Left ventricle myocardium inferior (tissue), 1 donor: ENCODE results near the gene PPFIBP1. TPM values are rescaled to one million over a fixed set of nuclear protein-coding genes. Genes with fewer than 3 reads are reported as not detected.
A peak's percentile ranks its signal among the peaks of the same experiment; 100 is the strongest.

Experiments
- DNase-seq: peaks from one replicate; pipeline ENCODE4 v3.0.0-alpha.2; 2020
- H3K27ac ChIP-seq: fragments of 200-600 bp; replicated peaks from 2 replicates; pipeline ENCODE4 v1.8.0; 2021
- H3K27me3 ChIP-seq: fragments of 200-600 bp; 2 replicates; pipeline ENCODE4 v1.8.0; 2021; ENCODE audit warnings: low read depth
- H3K36me3 ChIP-seq: fragments of 200-600 bp; 2 replicates; pipeline ENCODE4 v1.8.0; 2021
- H3K4me1 ChIP-seq: fragments of 200-600 bp; 2 replicates; pipeline ENCODE4 v1.8.0; 2021
- H3K4me3 ChIP-seq: fragments of 200-600 bp; 2 replicates; pipeline ENCODE4 v1.8.0; 2021; ENCODE audit warnings: mild to moderate bottlenecking, moderate library complexity
- H3K9me3 ChIP-seq: fragments of 200-600 bp; replicated peaks from 2 replicates; pipeline ENCODE4 v1.8.0; 2021
- intact Hi-C: fragments of 100-400 bp; cut with micrococcal nuclease; formaldehyde crosslinking; loops from one replicate; pipeline ENCODE4 v1.11.0; 2022
- total RNA-seq: library from RNA; stranded (reverse); fragmentation: NEBNext Ultra II Directional; extraction: Animal tissue kit (Norgen Biotek cat#: 25700); gene quantifications from one replicate; pipeline ENCODE4 v1.2.1, GENCODE V29; 2021
- TF ChIP-seq, protein P1 (sequence below): fragments of 200-600 bp; IDR thresholded peaks from 2 replicates; pipeline ENCODE4 v1.8.0; 2021; ENCODE audit warnings: antibody characterized with exemption, mild to moderate bottlenecking, borderline replicate concordance
- donor health status: DM: no; HTN: yes; CAD: no; lungs with severe emphysema.

The PPFIBP1 gene
- total RNA-seq, 1 donor from 2014 or later = 258 TPM

DNA sequence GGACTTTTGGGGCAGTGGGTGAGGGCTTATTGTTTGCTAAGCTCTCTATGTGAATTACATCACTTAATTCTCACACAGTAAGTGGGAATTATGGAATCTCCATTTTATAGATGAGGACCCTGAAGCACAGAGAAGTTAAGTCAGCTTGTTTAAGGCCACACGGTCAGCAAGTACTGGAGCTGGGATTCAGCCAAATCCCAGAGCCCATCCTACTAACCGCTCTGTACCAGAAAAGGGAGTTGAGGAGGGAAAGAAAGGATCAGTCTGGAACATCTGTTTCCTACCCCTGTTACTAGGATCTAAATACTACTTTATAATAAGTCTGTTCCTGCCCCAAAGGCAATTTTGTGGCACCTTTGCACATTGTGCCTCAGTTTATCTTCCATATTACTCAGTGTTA, 42.6 kb downstream of the PPFIBP1 start:
- Histone ChIP-seq H3K4me3 (no peak overlapping the region), H3K9me3 (no peaks in the 10 kb centered on the region), H3K27me3 (no peaks in the 10 kb centered on the region), H3K4me1 (peaks cover 82% of the 10 kb centered on the region), H3K36me3 (no peaks in the 10 kb centered on the region), H3K27ac (peak overlapping the region; percentile 16)
- DNase-seq = no peak
- intact Hi-C loops = no loop called here
- TF ChIP-seq, protein P1, sequence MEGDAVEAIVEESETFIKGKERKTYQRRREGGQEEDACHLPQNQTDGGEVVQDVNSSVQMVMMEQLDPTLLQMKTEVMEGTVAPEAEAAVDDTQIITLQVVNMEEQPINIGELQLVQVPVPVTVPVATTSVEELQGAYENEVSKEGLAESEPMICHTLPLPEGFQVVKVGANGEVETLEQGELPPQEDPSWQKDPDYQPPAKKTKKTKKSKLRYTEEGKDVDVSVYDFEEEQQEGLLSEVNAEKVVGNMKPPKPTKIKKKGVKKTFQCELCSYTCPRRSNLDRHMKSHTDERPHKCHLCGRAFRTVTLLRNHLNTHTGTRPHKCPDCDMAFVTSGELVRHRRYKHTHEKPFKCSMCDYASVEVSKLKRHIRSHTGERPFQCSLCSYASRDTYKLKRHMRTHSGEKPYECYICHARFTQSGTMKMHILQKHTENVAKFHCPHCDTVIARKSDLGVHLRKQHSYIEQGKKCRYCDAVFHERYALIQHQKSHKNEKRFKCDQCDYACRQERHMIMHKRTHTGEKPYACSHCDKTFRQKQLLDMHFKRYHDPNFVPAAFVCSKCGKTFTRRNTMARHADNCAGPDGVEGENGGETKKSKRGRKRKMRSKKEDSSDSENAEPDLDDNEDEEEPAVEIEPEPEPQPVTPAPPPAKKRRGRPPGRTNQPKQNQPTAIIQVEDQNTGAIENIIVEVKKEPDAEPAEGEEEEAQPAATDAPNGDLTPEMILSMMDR = no peak

DNA sequence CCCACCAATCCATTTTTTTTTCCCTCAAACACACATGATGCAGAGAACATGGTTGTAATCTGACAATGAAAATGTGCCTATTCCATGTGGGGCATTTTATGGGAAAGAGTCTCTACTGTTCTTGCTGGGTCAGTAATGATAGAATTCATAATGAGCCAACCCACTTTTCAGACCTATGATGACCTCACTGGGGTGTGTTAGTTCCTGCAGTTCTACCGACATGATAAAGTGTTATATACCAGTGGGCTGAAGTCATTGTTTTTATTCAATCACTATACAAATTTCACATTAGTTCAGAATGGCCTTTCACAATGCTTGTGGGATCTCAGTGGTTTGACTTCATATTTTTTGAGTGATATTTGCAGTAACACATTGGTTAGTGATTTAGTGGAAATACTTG, 47.5 kb downstream of the PPFIBP1 start:
- Histone ChIP-seq H3K4me3 (no peak overlapping the region), H3K4me1 (peaks cover 90% of the 10 kb centered on the region)

DNA sequence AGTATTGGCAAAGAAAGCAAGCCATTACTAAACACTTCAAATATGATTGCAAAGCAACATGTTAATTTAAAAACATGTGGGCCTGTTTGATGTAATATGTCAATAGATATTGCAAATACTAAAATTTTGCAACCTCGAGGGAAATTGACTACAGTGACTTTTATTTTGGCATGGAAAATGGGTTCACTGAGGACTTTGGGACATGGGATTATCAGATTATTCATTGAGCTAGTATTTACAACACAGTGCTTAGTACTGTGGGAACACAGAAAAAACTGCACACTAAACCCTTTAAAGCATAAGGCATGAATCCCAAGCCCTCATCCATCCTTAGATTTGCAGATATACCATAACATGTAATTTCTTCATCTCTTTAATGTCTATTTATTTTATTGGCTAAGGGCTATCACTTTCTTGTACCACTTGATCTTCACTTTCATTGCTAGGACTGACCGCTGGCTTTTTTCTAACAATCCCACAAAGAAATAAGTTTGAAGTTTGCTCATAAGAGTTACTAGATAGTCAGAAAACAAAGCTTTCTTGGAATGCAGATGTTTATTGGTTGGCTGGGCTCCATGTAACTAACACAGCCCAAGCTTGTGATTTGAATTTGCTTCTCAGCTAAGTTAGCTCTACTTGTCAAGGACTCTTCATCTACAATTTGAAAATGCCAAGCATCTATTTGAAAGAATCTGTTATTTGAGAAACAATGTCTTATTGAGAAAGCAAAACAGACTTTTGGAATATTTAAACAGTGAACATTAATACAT, 48.7 kb downstream of the PPFIBP1 start:
- H3K4me1 ChIP-seq = peaks cover 92% of the 10 kb centered on the region
- TF ChIP-seq, protein P1 = no peak
- no peak for DNase-seq
- H3K27ac ChIP-seq = peak overlapping the region; percentile 28
- no peak overlapping the region for H3K4me3 ChIP-seq
- intact Hi-C loops = loop anchor here (10.0 kb wide), 1 partner anchor 48 kb away; the partner anchor contains the start of gene PPFIBP1
- H3K27me3 ChIP-seq = no peaks in the 10 kb centered on the region
- H3K9me3 ChIP-seq = no peaks in the 10 kb centered on the region
- no peaks in the 10 kb centered on the region for H3K36me3 ChIP-seq

More for the DNA sequence above, 47.5 kb downstream of the PPFIBP1 start:
- H3K9me3 ChIP-seq = no peaks in the 10 kb centered on the region
- H3K27me3 ChIP-seq = no peaks in the 10 kb centered on the region
- no peaks in the 10 kb centered on the region for H3K36me3 ChIP-seq
- intact Hi-C loops = loop anchor here (10.0 kb wide), 1 partner anchor 47 kb away; the partner anchor contains the start of gene PPFIBP1
- H3K27ac ChIP-seq = peak overlapping the region; percentile 25
- DNase-seq = no peak
- TF ChIP-seq, protein P1 = no peak

DNA sequence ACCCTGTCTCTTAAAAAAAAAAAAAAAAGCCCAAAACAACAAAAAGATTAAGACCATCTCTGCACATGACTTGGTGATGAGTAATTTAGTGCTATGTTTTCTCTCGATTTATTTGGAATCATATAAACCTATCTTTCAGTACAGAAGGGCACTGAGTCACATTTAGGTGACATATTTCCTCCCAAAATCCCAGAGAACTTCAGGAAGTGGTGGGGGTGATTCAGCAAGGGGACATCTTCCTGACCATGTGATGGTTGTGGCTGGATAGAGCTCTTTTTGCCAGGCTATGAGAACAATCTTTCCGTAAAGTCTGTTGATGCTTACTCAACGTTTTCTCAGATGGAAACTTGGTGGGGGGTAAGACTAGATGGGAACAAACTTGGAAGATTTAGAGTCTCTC, 50.0 kb downstream of the PPFIBP1 start:
- intact Hi-C loops = loop anchor here (10.0 kb wide), 1 partner anchor 49 kb away; the partner anchor contains the start of gene PPFIBP1
- Histone ChIP-seq H3K9me3 (no peaks in the 10 kb centered on the region), H3K4me3 (no peak overlapping the region), H3K27me3 (no peaks in the 10 kb centered on the region), H3K36me3 (no peaks in the 10 kb centered on the region), H3K27ac (peak overlapping the region; percentile 28), H3K4me1 (peaks cover 92% of the 10 kb centered on the region)
- TF ChIP-seq, protein P1 = no peak
- no peak for DNase-seq

DNA sequence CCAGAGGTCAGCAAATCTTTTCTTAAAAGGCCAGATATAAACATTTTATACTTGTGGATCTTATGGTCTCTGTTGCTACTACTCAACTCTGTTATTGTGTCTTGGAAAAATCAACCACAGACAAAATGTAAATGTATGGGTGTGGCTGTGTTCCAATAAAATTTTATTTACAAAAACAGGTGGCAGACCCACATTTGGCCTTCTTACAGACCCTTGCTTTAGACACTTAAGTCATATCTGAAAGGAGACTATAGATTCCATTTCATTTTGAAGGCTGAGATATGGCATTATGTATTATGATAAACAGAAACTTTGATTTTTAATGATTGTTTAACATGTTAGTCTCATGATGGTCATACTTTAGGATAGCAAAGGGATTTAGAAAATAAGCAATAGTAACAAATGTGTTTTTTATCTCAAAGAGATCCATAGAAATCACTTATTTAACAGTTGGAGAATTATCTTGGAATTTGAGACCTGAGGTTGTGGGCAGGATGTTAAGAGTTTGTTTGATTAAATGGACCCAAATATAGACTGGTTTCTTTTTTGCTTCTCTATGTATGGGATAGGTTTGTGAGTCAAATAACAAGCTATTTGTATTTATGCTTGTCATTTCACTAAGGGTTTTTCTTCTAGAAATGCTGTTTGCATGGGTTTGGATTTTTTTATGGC, 51.2 kb downstream of the PPFIBP1 start:
- H3K4me3 ChIP-seq = no peak overlapping the region
- no peak for DNase-seq
- no peaks in the 10 kb centered on the region for H3K27me3 ChIP-seq
- H3K4me1 ChIP-seq = peaks cover 95% of the 10 kb centered on the region
- intact Hi-C loops = loop anchor here (10.0 kb wide), 1 partner anchor 50 kb away; the partner anchor contains the start of gene PPFIBP1
- TF ChIP-seq, protein P1 = no peak
- H3K27ac ChIP-seq = peak overlapping the region; percentile 28
- H3K36me3 ChIP-seq = no peaks in the 10 kb centered on the region
- H3K9me3 ChIP-seq = no peaks in the 10 kb centered on the region
